Colonic mucosa (tissue), 4 donors: Measurements from ENCODE around the gene CLDN2. TPM values are rescaled to one million over a fixed set of nuclear protein-coding genes. Genes with fewer than 3 reads are reported as not detected.

Experiments used
- DNase-seq: peaks from one replicate; pipeline ENCODE4 v3.0.0-alpha.2; 2020
- H3K27ac ChIP-seq: fragments of 200-600 bp; one replicate; pipeline ENCODE4 v1.8.0; 2021
- H3K27me3 ChIP-seq: fragments of 200-600 bp; one replicate; pipeline ENCODE4 v1.8.0; 2021
- H3K36me3 ChIP-seq: fragments of 200-600 bp; one replicate; pipeline ENCODE4 v1.8.0; 2021
- H3K4me1 ChIP-seq: fragments of 200-600 bp; one replicate; pipeline ENCODE4 v1.8.0; 2021; ENCODE audit warnings: mild to moderate bottlenecking
- H3K4me3 ChIP-seq: fragments of 200-600 bp; one replicate; pipeline ENCODE4 v1.8.0; 2021
- H3K9ac ChIP-seq, 2 donors: one replicate each; pipeline ENCODE4 v1.7.0; 2013; ENCODE audit warnings: control low read depth in 2 of 2, low read depth in 2 of 2, low read length in 2 of 2
- H3K9me3 ChIP-seq: fragments of 200-600 bp; one replicate; pipeline ENCODE4 v1.8.0; 2021
- intact Hi-C: fragments of 100-400 bp; cut with DNase I; formaldehyde crosslinking; loops from one replicate; pipeline ENCODE4 v1.14.1; 2022
- total RNA-seq, 2 donors: library from RNA; stranded (reverse); fragmentation: NEBNext Ultra II Directional in 1 of 2; extraction: Animal tissue kit (Norgen Biotek cat#: 25700) in 1 of 2; gene quantifications; one replicate each; pipeline ENCODE4 v1.2.1, GENCODE V29; 2021
- TF ChIP-seq, protein P1 (sequence below): fragments of 200-600 bp; IDR thresholded peaks from one replicate; pipeline ENCODE4 v1.8.0; 2022; ENCODE audit warnings: antibody characterized with exemption, mild to moderate bottlenecking
- donor health status: healthy.
- donor health status: DM: no; HTN: no; CAD: no.
- donor health status: DM: no; HTN: no; CAD: no.

The CLDN2 gene
- total RNA-seq, 2 donors from 2014 or later: 0.58 to 1.9 TPM

DNA sequence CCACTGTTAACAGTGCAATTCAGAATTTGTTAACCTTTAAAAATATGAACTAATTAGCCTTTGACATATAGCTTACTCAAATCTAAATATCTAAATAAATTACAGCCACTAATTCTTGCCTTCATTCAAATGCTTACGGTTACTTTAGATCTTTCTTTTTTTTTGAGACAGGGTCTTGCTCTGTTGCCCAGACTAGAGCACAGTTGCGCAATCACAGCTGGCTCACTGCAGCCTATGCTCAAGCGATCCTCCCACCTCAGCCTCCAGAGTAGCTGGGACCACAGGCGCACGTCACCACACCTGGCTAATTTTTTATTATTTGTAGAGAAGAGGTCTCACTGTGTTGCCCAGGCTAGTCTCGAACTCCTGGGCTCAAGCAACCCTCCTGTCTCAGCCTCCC lies 31.0 kb downstream of the CLDN2 start:
- no peak for DNase-seq
- Histone ChIP-seq H3K4me3 (no peak overlapping the region), H3K27ac (no peak overlapping the region), H3K9ac (no peak overlapping the region), H3K4me1 (no peaks in the 10 kb centered on the region), H3K9me3 (no peaks in the 10 kb centered on the region), H3K27me3 (no peaks in the 10 kb centered on the region), H3K36me3 (no peaks in the 10 kb centered on the region)
- intact Hi-C loops: loop anchor here (5.0 kb wide), 1 partner anchor 54 kb away; no protein-coding TSS in a partner anchor
- TF ChIP-seq, protein P1, sequence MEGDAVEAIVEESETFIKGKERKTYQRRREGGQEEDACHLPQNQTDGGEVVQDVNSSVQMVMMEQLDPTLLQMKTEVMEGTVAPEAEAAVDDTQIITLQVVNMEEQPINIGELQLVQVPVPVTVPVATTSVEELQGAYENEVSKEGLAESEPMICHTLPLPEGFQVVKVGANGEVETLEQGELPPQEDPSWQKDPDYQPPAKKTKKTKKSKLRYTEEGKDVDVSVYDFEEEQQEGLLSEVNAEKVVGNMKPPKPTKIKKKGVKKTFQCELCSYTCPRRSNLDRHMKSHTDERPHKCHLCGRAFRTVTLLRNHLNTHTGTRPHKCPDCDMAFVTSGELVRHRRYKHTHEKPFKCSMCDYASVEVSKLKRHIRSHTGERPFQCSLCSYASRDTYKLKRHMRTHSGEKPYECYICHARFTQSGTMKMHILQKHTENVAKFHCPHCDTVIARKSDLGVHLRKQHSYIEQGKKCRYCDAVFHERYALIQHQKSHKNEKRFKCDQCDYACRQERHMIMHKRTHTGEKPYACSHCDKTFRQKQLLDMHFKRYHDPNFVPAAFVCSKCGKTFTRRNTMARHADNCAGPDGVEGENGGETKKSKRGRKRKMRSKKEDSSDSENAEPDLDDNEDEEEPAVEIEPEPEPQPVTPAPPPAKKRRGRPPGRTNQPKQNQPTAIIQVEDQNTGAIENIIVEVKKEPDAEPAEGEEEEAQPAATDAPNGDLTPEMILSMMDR: no peak

DNA sequence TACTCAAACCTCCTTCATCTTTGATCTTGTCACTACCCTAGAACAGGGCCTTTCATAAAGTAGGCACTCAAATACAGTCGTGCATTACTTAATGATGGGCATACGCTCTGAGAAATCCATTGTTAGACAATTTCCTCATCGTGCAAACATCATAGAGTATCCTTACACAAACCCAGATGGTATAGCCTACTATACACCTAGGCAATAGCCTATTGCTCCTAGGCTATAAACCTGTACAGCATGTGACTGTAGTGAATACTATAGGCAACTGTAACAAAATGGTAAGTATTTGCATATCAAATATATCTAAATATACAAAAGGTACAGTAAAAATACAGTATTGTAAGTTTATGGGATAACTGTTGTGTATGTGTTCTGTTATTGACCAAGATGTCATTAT lies 31.9 kb downstream of the CLDN2 start:
- no peak for DNase-seq
- H3K9ac ChIP-seq: no peak overlapping the region
- no peaks in the 10 kb centered on the region for H3K4me1 ChIP-seq
- H3K27ac ChIP-seq: no peak overlapping the region
- no peak overlapping the region for H3K4me3 ChIP-seq
- TF ChIP-seq, protein P1: no peak
- no peaks in the 10 kb centered on the region for H3K9me3 ChIP-seq
- intact Hi-C loops: loop anchor here (5.0 kb wide), 1 partner anchor 55 kb away; no protein-coding TSS in a partner anchor
- no peaks in the 10 kb centered on the region for H3K27me3 ChIP-seq
- no peaks in the 10 kb centered on the region for H3K36me3 ChIP-seq

DNA sequence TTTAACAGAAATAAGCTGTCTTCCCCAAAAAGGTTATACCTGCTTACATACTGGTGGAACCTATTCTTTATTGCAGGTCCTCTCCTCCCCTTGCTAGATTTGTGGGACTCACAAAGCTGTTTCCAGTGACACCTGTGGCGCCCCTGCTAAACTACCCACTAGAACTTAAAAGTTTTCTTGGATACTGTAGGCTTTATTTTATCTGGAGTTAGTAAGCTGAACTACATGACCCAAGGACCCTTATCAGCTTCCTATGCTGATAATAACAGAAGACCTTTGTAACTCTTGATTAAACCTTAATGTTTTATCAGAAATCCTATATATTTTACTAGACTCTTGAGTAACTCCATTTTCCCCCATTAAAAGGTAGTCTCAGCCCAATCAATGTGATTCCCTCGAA lies 32.3 kb downstream of the CLDN2 start:
- DNase-seq: no peak
- Histone ChIP-seq H3K27me3 (no peaks in the 10 kb centered on the region), H3K4me1 (no peaks in the 10 kb centered on the region), H3K9ac (no peak overlapping the region), H3K4me3 (no peak overlapping the region), H3K27ac (no peak overlapping the region), H3K9me3 (no peaks in the 10 kb centered on the region), H3K36me3 (no peaks in the 10 kb centered on the region)
- TF ChIP-seq, protein P1: no peak
- intact Hi-C loops: loop anchor here (5.0 kb wide), 1 partner anchor 55 kb away; no protein-coding TSS in a partner anchor

DNA sequence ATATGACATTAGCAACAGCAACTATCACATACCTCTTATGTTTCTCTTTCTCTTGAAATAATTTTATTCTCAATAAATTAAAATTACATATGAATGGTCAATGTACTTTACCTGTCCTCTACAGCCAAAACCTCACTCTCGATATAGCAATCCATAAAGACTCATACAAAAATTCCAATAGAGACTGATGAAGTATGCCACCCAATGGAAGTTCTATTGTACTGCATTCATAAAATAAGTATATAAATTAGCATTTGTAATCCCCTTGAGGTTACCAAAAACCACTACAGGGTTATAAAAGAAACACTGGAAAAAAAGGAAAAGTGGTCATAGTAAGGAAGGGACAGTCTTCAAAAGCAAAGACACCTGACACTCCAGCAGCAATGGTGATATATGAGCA lies 32.8 kb downstream of the CLDN2 start:
- no peaks in the 10 kb centered on the region for H3K27me3 ChIP-seq
- no peak overlapping the region for H3K27ac ChIP-seq
- intact Hi-C loops: loop anchor here (5.0 kb wide), 1 partner anchor 56 kb away; no protein-coding TSS in a partner anchor

DNA sequence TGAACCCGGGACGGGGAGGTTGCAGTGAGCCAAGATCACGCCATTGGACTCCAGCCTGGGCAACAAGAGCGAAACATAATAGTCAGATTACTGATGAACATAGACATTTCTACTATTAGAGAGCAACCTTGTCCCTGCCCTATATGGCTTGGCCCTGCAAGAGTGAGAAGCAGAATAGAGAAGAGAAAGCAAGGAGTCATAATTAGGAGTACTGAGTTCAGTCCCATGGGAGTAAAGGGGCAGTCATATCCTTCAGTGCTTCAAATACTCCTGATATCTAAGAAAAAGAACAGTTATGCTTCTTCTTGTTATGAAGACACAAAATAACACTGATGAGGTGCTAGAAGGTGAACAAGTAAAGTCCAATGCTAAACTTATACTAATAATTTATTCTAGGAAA lies 33.8 kb downstream of the CLDN2 start:
- Histone ChIP-seq H3K27ac (no peak overlapping the region), H3K4me1 (no peaks in the 10 kb centered on the region), H3K9me3 (no peaks in the 10 kb centered on the region), H3K4me3 (no peak overlapping the region), H3K9ac (no peak overlapping the region), H3K36me3 (no peaks in the 10 kb centered on the region), H3K27me3 (no peaks in the 10 kb centered on the region)
- TF ChIP-seq, protein P1: no peak
- DNase-seq: no peak
- intact Hi-C loops: loop anchor here (5.0 kb wide), 1 partner anchor 57 kb away; no protein-coding TSS in a partner anchor

More for the DNA sequence above, 32.8 kb downstream of the CLDN2 start:
- Histone ChIP-seq H3K9me3 (no peaks in the 10 kb centered on the region), H3K36me3 (no peaks in the 10 kb centered on the region), H3K4me3 (no peak overlapping the region), H3K4me1 (no peaks in the 10 kb centered on the region), H3K9ac (no peak overlapping the region)
- DNase-seq: no peak
- TF ChIP-seq, protein P1: peak; percentile 32
